Ishikawa (cell line): ENCODE data around the gene FUBP3.

Experiments used
- CREB1 ChIP-seq: IDR thresholded peaks from 2 replicates; pipeline ENCODE4 v1.6.1; 2012; ENCODE audit warnings: low read depth
- EGR1 ChIP-seq: IDR thresholded peaks from 2 replicates; pipeline ENCODE4 v1.6.1; 2012
- NFIC ChIP-seq: IDR thresholded peaks from 2 replicates; pipeline ENCODE4 v1.6.1; 2012
- TAF1 ChIP-seq: IDR thresholded peaks from 2 replicates; pipeline ENCODE4 v1.6.1; 2012; ENCODE audit warnings: low read depth, mild to moderate bottlenecking
- TCF12 ChIP-seq: IDR thresholded peaks from 2 replicates; pipeline ENCODE4 v1.6.1; 2012; ENCODE audit warnings: low read depth
- TEAD4 ChIP-seq: IDR thresholded peaks from 2 replicates; pipeline ENCODE4 v1.6.1; 2012
- YY1 ChIP-seq: IDR thresholded peaks from 2 replicates; pipeline ENCODE4 v1.6.1; 2012; ENCODE audit warnings: low read depth
- TF ChIP-seq, protein P1 (sequence below): IDR thresholded peaks from 2 replicates; pipeline ENCODE4 v1.6.1; 2012
- TF ChIP-seq, protein P2 (sequence below): IDR thresholded peaks from 2 replicates; pipeline ENCODE4 v1.6.1; 2012; ENCODE audit warnings: low read depth, mild to moderate bottlenecking
- TF ChIP-seq, protein P3 (sequence below): IDR thresholded peaks from 2 replicates; pipeline ENCODE4 v1.6.1; 2012

DNA sequence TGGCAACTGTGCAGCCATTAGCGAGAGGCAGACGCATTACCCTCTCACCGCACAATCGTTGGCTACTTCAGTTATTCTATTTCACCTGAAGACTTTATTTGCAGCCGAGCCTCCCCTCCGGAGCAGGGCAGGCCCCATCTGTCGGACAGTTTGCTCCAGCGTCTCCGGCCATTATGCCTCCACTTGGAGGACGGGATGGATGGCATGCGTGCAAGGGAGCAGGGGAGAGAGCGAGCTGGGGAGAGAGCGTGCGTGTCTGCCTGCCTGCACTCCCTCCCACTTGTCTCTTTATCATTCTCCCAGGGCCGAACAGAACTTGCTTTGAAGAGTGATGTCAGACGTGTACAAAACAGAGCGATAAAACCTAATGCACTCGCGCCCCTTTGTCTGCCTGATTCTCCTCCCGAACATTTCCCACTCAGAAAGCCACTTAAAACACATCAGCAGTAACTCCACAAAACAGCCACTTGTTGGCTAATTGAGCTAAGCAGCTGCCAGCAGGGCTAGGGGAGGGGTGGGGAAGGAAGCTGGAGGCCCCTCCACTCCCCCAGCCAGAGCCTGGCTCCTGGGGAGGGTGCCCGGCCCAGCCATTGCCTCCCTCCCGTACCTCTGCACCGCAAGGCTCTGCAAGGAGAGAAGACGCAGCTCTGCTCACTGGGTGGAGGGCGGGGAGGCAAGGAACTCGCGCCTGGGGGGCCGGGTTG, 43.4 kb upstream of the FUBP3 start:
- no peak for TF ChIP-seq TCF12
- TF ChIP-seq TAF1: no peak
- TF ChIP-seq TEAD4: no peak
- TF ChIP-seq, protein P1, sequence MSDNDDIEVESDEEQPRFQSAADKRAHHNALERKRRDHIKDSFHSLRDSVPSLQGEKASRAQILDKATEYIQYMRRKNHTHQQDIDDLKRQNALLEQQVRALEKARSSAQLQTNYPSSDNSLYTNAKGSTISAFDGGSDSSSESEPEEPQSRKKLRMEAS: no peak
- TF ChIP-seq NFIC: no peak
- no peak for TF ChIP-seq YY1
- TF ChIP-seq, protein P2, sequence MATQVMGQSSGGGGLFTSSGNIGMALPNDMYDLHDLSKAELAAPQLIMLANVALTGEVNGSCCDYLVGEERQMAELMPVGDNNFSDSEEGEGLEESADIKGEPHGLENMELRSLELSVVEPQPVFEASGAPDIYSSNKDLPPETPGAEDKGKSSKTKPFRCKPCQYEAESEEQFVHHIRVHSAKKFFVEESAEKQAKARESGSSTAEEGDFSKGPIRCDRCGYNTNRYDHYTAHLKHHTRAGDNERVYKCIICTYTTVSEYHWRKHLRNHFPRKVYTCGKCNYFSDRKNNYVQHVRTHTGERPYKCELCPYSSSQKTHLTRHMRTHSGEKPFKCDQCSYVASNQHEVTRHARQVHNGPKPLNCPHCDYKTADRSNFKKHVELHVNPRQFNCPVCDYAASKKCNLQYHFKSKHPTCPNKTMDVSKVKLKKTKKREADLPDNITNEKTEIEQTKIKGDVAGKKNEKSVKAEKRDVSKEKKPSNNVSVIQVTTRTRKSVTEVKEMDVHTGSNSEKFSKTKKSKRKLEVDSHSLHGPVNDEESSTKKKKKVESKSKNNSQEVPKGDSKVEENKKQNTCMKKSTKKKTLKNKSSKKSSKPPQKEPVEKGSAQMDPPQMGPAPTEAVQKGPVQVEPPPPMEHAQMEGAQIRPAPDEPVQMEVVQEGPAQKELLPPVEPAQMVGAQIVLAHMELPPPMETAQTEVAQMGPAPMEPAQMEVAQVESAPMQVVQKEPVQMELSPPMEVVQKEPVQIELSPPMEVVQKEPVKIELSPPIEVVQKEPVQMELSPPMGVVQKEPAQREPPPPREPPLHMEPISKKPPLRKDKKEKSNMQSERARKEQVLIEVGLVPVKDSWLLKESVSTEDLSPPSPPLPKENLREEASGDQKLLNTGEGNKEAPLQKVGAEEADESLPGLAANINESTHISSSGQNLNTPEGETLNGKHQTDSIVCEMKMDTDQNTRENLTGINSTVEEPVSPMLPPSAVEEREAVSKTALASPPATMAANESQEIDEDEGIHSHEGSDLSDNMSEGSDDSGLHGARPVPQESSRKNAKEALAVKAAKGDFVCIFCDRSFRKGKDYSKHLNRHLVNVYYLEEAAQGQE: no peak
- TF ChIP-seq CREB1: no peak
- no peak for TF ChIP-seq EGR1
- TF ChIP-seq, protein P3, sequence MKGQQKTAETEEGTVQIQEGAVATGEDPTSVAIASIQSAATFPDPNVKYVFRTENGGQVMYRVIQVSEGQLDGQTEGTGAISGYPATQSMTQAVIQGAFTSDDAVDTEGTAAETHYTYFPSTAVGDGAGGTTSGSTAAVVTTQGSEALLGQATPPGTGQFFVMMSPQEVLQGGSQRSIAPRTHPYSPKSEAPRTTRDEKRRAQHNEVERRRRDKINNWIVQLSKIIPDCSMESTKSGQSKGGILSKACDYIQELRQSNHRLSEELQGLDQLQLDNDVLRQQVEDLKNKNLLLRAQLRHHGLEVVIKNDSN: no peak
